BE2C (cell line): ENCODE results near the gene COL25A1.

ENCODE experiments used
- DNase-seq: peaks from one replicate; pipeline ENCODE4 v3.0.0-alpha.2; 2020
- H3K27me3 ChIP-seq: fragments of 250-450 bp; sonication (Bioruptor Pico); 2 replicates; pipeline ENCODE4 v1.5.1; 2020; ENCODE audit warnings: mild to moderate bottlenecking
- H3K36me3 ChIP-seq: fragments of 250-450 bp; sonication (Bioruptor Pico); 2 replicates; pipeline ENCODE4 v1.5.1; 2020; ENCODE audit warnings: mild to moderate bottlenecking
- H3K4me1 ChIP-seq: fragments of 250-450 bp; sonication (Bioruptor Pico); 2 replicates; pipeline ENCODE4 v1.5.1; 2020
- H3K4me3 ChIP-seq: 2 replicates; pipeline ENCODE4 v1.5.1; 2011; ENCODE audit warnings: low read depth, low read length
- H3K9me3 ChIP-seq: fragments of 250-450 bp; sonication (Bioruptor Pico); 2 replicates; pipeline ENCODE4 v1.5.1; 2020
- TF ChIP-seq, protein P1 (sequence below): IDR thresholded peaks from 2 replicates; pipeline ENCODE4 v1.5.1; 2012; ENCODE audit warnings: mild to moderate bottlenecking, low read depth, low read length

The COL25A1 gene

DNA sequence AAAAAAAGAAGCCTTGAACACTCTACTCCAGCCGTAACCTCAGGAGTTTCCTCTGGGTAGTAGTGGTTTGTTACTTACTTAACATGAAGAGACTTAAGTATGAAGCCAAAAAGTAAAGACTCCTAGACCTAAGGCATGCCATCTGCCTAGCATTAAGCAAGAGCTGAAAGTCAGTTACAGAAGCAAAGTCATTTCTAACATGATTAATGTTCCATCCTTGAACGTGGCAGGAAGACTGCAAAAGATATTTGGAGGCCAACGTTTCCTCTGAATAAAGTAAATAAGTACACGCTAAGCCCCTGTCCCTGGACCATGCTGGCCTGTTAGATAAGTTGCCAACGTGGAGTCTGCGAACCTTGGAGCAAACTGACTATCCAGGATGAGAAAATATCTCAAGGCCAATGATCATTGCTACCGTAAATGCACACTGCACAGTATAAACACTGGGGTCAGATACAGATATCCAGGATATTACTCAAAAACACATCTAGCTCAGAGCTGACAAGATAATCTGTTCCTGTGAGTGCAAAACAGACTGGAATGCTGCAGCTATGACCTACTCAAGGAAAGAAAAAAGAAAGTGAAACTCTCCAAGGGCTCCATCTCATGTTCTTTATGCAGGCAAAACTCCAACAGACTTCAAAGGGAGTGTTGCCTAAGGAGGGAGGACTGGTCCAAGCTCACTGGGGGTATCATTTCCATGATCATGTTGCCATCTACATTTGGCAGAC is 255.8 kb downstream of the COL25A1 start:
- DNase-seq, result no peak
- H3K9me3 ChIP-seq, result no peaks in the 10 kb centered on the region
- no peak overlapping the region for H3K4me3 ChIP-seq
- no peaks in the 10 kb centered on the region for H3K36me3 ChIP-seq
- no peaks in the 10 kb centered on the region for H3K27me3 ChIP-seq
- H3K4me1 ChIP-seq, result no peaks in the 10 kb centered on the region
- TF ChIP-seq, protein P1, sequence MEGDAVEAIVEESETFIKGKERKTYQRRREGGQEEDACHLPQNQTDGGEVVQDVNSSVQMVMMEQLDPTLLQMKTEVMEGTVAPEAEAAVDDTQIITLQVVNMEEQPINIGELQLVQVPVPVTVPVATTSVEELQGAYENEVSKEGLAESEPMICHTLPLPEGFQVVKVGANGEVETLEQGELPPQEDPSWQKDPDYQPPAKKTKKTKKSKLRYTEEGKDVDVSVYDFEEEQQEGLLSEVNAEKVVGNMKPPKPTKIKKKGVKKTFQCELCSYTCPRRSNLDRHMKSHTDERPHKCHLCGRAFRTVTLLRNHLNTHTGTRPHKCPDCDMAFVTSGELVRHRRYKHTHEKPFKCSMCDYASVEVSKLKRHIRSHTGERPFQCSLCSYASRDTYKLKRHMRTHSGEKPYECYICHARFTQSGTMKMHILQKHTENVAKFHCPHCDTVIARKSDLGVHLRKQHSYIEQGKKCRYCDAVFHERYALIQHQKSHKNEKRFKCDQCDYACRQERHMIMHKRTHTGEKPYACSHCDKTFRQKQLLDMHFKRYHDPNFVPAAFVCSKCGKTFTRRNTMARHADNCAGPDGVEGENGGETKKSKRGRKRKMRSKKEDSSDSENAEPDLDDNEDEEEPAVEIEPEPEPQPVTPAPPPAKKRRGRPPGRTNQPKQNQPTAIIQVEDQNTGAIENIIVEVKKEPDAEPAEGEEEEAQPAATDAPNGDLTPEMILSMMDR, result no peak

DNA sequence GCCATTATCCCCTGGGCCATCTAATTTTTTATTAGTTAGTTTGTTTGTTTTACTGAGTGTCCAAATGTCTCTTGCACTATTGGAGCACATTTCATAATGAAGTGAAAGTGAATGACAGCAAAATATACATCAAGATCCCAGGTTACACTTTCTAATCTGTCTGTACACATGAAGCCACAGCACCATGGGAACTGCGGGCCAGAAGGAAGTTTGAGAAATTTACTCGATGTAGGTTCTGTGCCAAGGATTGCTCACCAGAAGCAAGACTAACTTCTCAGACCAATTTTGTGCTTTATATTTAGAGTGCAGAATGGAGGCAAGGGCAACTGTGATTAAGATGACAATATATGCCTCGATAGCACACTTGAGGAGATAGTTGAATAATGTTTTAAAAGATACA is 258.0 kb downstream of the COL25A1 start:
- Histone ChIP-seq H3K27me3 (no peaks in the 10 kb centered on the region), H3K4me1 (no peaks in the 10 kb centered on the region), H3K9me3 (no peaks in the 10 kb centered on the region), H3K36me3 (no peaks in the 10 kb centered on the region), H3K4me3 (no peak overlapping the region)
- no peak for DNase-seq
- TF ChIP-seq, protein P1, result no peak

DNA sequence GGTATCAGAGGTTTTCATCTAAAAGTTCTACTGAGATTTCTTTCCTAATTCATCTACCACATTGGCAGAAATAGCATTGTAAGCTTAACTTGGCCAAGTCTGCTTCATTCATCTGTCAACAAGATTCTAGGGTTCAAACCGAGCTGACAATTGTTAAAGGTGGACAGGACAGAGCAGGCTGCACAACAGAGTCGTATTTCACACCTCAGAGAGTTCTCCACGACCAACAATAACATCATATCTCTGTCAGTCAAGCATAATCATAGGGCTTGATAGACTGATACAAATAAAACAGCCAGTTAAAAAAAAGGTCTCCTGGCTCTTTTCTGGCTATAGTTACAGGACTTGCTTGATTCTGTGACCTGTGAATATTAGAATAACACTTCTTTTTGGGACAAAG is 259.2 kb downstream of the COL25A1 start:
- no peaks in the 10 kb centered on the region for H3K4me1 ChIP-seq
- TF ChIP-seq, protein P1, result no peak
- no peaks in the 10 kb centered on the region for H3K36me3 ChIP-seq
- DNase-seq, result no peak
- no peak overlapping the region for H3K4me3 ChIP-seq
- H3K27me3 ChIP-seq, result no peaks in the 10 kb centered on the region
- no peaks in the 10 kb centered on the region for H3K9me3 ChIP-seq

DNA sequence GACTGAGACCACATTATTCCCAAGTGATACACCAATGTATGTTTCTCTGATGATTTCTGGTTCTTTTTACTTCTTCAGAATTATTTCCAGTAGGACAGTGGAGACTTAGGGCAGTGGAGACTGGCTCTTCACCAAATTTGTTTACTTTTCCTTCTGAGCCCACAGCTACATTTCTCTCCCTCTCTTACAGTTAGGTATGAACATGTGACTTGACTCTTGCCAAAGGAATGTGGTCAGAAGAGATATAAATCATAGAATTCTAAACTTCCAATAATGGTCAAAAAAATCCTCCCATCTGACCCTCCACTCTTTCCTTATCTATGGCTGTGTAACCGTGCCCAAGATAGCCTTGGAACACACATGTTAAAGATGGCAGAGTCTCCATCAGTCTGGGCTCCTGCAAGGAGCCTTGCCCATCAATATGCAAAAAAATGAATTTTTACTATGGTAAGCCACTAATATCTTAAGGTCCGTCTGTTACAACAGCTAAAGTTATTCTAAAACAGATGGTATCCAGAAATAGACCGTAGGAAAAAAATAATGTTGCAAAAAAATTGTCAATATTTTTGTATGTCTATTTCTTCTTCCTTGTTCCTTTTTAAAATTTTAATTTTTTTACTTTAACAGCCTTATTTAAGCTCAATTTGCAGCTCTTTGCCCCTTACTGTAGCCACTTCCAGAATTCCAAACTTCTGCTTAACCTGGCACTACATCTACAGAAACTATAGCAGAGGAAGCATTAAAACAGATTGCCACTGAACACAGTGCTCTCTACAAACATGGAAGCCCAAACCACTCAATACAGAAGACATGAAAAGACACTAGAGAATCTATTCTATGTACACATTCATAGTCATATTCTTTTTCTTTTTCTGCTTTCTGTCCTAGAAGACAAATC is 260.7 kb downstream of the COL25A1 start:
- Histone ChIP-seq H3K36me3 (no peaks in the 10 kb centered on the region), H3K4me3 (no peak overlapping the region), H3K4me1 (no peaks in the 10 kb centered on the region), H3K27me3 (no peaks in the 10 kb centered on the region), H3K9me3 (no peaks in the 10 kb centered on the region)
- no peak for DNase-seq
- TF ChIP-seq, protein P1, result no peak

DNA sequence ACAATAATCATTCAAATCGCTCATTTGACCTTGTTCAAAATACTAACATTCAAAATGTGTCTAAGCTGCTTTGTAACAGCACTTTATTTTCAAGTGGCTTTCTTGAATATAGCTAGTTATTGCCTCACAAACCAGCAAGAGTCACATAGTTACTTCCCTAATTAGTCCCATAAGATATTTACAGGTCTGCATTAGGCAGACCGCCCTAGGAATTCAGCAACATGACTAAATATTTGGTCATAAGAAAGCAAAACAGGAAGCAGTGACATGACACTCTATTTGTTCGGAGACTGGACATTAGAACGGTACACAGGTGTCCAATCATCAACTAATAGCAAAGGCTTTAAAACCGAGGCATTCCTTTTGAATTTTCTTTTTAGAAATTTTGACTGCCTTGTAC is 262.0 kb downstream of the COL25A1 start:
- Histone ChIP-seq H3K4me1 (no peaks in the 10 kb centered on the region), H3K9me3 (no peaks in the 10 kb centered on the region), H3K27me3 (no peaks in the 10 kb centered on the region), H3K36me3 (no peaks in the 10 kb centered on the region), H3K4me3 (no peak overlapping the region)
- no peak for DNase-seq
- TF ChIP-seq, protein P1, result no peak

DNA sequence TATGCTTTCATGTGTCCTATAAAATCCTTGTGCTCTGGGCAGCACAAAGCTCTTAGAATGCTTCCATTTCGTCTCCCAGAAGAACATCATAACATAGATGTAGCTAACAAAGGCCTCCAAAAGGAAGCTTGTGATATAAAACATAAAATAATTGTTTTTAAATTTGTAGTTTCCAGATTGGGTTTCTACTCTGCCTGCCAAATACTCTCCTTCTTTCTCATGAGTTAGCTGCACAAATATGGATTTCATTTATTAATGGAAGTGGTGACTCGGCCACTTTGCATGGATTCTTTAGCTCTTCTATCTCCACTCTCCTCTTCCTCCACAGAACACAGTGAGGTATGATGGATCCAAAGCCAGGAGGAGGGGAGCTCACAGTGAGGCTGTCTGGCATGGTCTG is 265.4 kb downstream of the COL25A1 start:
- Histone ChIP-seq H3K36me3 (no peaks in the 10 kb centered on the region), H3K27me3 (no peaks in the 10 kb centered on the region), H3K9me3 (no peaks in the 10 kb centered on the region), H3K4me3 (no peak overlapping the region), H3K4me1 (no peaks in the 10 kb centered on the region)
- TF ChIP-seq, protein P1, result no peak
- no peak for DNase-seq
